PC-3 (cell line): ENCODE data around the gene TEX14.

Experiments
- CTCF ChIP-seq: fragments of 300-600 bp; sonication (generic); conservative IDR thresholded peaks from 2 replicates; pipeline ENCODE4 v1.5.1; 2017; ENCODE audit warnings: antibody characterized with exemption, low read depth, mild to moderate bottlenecking, low read length
- EZH2 ChIP-seq: fragments of 300-600 bp; sonication (generic); IDR thresholded peaks from one replicate; pipeline ENCODE4 v1.6.1; 2017; ENCODE audit warnings: antibody characterized with exemption, mild to moderate bottlenecking, low read length; ENCODE audit not compliant: unreplicated experiment

- TF ChIP-seq CTCF (no peak), EZH2 (no peak)
These were observed 156.4 kb downstream of the TEX14 start for GRCh38 chr17:58535431-58535830.
